ENCODE results near the gene PRKACA.

The PRKACA gene

GRCh38 chr19:14117668-14118164 lies at the start of gene PRKACA:
Gene PRKACA (minus strand): TSS chr19:14117762. CDS start chr19:14117547, 215 bp downstream.
- Mint-ChIP-seq H3K27me3 (ENCODE audit: low read depth) (no peaks in the 10 kb centered on the region), H3K36me3 (ENCODE audit: low read depth) (no peaks in the 10 kb centered on the region), H3K27ac (peak within 1 kb of the TSS; percentile 99 to 100 (median 99)), H3K4me3 (peak within 1 kb of the TSS; percentile 96 to 99 (median 99)), H3K4me1 (peaks cover 53% of the 10 kb centered on the region), H3K9me3 (no peaks in the 10 kb centered on the region)
- no peak for TF ChIP-seq CTCF (IDR thresholded peaks at IDR 0.05; ENCODE audit: unreplicated experiment in 3 of 3)

- Mint-ChIP-seq H3K4me3 (peak overlapping the region in 2 of 3 experiments; percentile 68 to 70), H3K4me1 (peaks cover 31% of the 10 kb centered on the region), H3K27me3 (ENCODE audit: low read depth) (no peaks in the 10 kb centered on the region), H3K9me3 (no peaks in the 10 kb centered on the region), H3K36me3 (ENCODE audit: low read depth) (peaks cover 39% of the 10 kb centered on the region), H3K27ac (peak overlapping the region; percentile 90 to 94 (median 93))
- no peak for TF ChIP-seq CTCF (IDR thresholded peaks at IDR 0.05; ENCODE audit: unreplicated experiment in 3 of 3)
These were observed 49.5 kb upstream of the PRKACA start for GRCh38 chr19:14166999-14167575.

GRCh38 chr19:14165990-14166830 lies 48.6 kb upstream of the PRKACA start:
- TF ChIP-seq CTCF (IDR thresholded peaks at IDR 0.05; ENCODE audit: unreplicated experiment in 3 of 3), result no peak
- Mint-ChIP-seq H3K4me1 (peaks cover 31% of the 10 kb centered on the region), H3K4me3 (peak overlapping the region; percentile 54 to 70 (median 68)), H3K36me3 (ENCODE audit: low read depth) (peaks cover 30% of the 10 kb centered on the region), H3K9me3 (no peaks in the 10 kb centered on the region), H3K27ac (peak overlapping the region; percentile 90 to 94 (median 94)), H3K27me3 (ENCODE audit: low read depth) (no peaks in the 10 kb centered on the region)

- Mint-ChIP-seq H3K27me3 (ENCODE audit: low read depth) (no peaks in the 10 kb centered on the region), H3K27ac (no peak overlapping the region), H3K4me3 (no peak overlapping the region), H3K36me3 (ENCODE audit: low read depth) (peaks cover 17% of the 10 kb centered on the region), H3K9me3 (no peaks in the 10 kb centered on the region), H3K4me1 (peaks cover 26% of the 10 kb centered on the region)
- TF ChIP-seq CTCF (IDR thresholded peaks at IDR 0.05; ENCODE audit: unreplicated experiment in 3 of 3), result no peak
These were observed 47.3 kb upstream of the PRKACA start for GRCh38 chr19:14164724-14165493.

GRCh38 chr19:14164082-14164481 lies 46.5 kb upstream of the PRKACA start:
- Mint-ChIP-seq H3K4me3 (no peak overlapping the region), H3K9me3 (no peaks in the 10 kb centered on the region), H3K36me3 (ENCODE audit: low read depth) (peaks cover 16% of the 10 kb centered on the region), H3K27ac (no peak overlapping the region), H3K4me1 (peaks cover 26% of the 10 kb centered on the region), H3K27me3 (ENCODE audit: low read depth) (no peaks in the 10 kb centered on the region)
- TF ChIP-seq CTCF (IDR thresholded peaks at IDR 0.05; ENCODE audit: unreplicated experiment in 3 of 3), result no peak
